SH-SY5Y (cell line): Measurements from ENCODE around the gene SDSL.

Source experiments
- GATA2 ChIP-seq: IDR thresholded peaks from 2 replicates; pipeline ENCODE4 v1.6.1; 2011; ENCODE audit warnings: mild to moderate bottlenecking, low read depth, low read length
- GATA3 ChIP-seq: IDR thresholded peaks from 2 replicates; pipeline ENCODE4 v1.6.1; 2011; ENCODE audit warnings: low read depth, mild to moderate bottlenecking, low read length, moderate library complexity

- no peak for TF ChIP-seq GATA2
- no peak for TF ChIP-seq GATA3
These were observed 20.8 kb upstream of the SDSL start for GRCh38 chr12:113401066-113402000.
